ENCODE data around the gene RASA4.
"Not testable (repeated sequence)": the region's sequence is repeated elsewhere in the genome, so short reads cannot be mapped to it uniquely, and the experiment has no call there.

DNA sequence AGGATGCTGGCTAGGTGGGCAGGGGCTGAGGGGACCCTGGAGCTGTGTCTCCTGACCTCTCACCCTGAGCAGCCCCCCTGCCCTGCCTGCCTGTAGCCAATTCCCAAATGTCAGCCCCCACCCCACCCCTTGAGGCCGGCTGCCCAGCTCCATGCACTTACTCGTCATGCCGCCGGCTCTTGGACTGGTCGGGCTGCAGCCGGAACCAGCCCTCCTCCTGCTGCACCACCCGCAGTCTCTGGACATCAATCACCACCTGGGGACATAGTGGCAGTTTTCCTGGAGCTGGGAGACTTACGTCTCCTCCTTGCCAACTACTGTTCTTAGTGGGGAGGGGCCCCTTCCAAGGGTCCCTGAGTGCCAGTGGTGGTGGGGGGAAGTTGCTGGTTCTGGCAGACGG is 16.9 kb downstream of the RASA4 start:
- TF ChIP-seq, protein P1, sequence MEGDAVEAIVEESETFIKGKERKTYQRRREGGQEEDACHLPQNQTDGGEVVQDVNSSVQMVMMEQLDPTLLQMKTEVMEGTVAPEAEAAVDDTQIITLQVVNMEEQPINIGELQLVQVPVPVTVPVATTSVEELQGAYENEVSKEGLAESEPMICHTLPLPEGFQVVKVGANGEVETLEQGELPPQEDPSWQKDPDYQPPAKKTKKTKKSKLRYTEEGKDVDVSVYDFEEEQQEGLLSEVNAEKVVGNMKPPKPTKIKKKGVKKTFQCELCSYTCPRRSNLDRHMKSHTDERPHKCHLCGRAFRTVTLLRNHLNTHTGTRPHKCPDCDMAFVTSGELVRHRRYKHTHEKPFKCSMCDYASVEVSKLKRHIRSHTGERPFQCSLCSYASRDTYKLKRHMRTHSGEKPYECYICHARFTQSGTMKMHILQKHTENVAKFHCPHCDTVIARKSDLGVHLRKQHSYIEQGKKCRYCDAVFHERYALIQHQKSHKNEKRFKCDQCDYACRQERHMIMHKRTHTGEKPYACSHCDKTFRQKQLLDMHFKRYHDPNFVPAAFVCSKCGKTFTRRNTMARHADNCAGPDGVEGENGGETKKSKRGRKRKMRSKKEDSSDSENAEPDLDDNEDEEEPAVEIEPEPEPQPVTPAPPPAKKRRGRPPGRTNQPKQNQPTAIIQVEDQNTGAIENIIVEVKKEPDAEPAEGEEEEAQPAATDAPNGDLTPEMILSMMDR (IDR thresholded peaks at IDR 0.05; ENCODE audit: borderline replicate concordance, extremely low read depth, low read length, poor library complexity, severe bottlenecking): not testable (repeated sequence)
- not testable (repeated sequence) for TF ChIP-seq EZH2 (IDR thresholded peaks at IDR 0.05; ENCODE audit: borderline replicate concordance, low read depth, low read length, severe bottlenecking)
